ENCODE results near the gene PHACTR4. TPM values are rescaled to one million over a fixed set of nuclear protein-coding genes. Genes with fewer than 3 reads are reported as not detected.

PHACTR4 gene
- total RNA-seq, 2 donors from 2014 or later: 49.9 to 65.0 TPM

DNA sequence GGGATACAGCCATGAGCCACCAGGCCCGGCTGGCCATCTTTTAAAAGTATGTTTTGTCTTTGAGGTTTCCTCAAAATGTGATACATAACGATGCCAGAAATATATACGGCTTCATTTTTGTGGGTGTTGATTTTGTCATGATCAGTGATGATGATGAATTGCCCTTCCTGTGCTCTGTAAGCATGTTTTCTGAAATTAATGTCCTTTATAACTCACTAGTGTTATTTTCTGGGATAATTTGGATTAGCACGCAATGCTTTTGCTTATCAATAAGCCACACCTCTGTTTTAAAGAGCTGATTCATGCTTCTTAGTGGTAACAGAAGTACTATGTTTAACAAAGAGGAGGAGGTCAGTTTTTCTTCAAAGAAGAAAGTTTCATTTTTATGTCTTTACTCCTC lies 25.6 kb downstream of the PHACTR4 start:
- peaks cover 26% of the 10 kb centered on the region for H3K36me3 Mint-ChIP-seq (ENCODE audit: low read depth)
- peaks cover 10% of the 10 kb centered on the region for H3K4me1 Mint-ChIP-seq
- Histone ChIP-seq H3K36me3 (ENCODE audit: control insufficient read depth, insufficient read depth, low read length) (peaks cover 12% of the 10 kb centered on the region), H3K9ac (ENCODE audit: extremely low read depth, low read length, poor library complexity, severe bottlenecking) (no peak overlapping the region), H3K9me3 (ENCODE audit: control insufficient read depth, low read length) (no peaks in the 10 kb centered on the region), H3K4me1 (ENCODE audit: control insufficient read depth, insufficient read depth, low read length) (no peaks in the 10 kb centered on the region), H3K4me3 (ENCODE audit: low read length) (no peak overlapping the region), H3K27me3 (ENCODE audit: control insufficient read depth, insufficient read depth, low read length, poor library complexity, severe bottlenecking) (no peaks in the 10 kb centered on the region), H3K27ac (ENCODE audit: low read depth, low read length) (no peak overlapping the region)
- DNase-seq: no peak
- no peaks in the 10 kb centered on the region for H3K27me3 Mint-ChIP-seq (ENCODE audit: insufficient read depth)
- no peaks in the 10 kb centered on the region for H3K9me3 Mint-ChIP-seq
- TF ChIP-seq, protein P1, sequence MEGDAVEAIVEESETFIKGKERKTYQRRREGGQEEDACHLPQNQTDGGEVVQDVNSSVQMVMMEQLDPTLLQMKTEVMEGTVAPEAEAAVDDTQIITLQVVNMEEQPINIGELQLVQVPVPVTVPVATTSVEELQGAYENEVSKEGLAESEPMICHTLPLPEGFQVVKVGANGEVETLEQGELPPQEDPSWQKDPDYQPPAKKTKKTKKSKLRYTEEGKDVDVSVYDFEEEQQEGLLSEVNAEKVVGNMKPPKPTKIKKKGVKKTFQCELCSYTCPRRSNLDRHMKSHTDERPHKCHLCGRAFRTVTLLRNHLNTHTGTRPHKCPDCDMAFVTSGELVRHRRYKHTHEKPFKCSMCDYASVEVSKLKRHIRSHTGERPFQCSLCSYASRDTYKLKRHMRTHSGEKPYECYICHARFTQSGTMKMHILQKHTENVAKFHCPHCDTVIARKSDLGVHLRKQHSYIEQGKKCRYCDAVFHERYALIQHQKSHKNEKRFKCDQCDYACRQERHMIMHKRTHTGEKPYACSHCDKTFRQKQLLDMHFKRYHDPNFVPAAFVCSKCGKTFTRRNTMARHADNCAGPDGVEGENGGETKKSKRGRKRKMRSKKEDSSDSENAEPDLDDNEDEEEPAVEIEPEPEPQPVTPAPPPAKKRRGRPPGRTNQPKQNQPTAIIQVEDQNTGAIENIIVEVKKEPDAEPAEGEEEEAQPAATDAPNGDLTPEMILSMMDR (conservative IDR thresholded peaks at IDR 0.05): no peak
- WGBS, 2 experiments (ENCODE audit: insufficient coverage in 1 of 2, insufficient read length in 1 of 2): 97 to 100% methylated on average over 2 to 4 of the region's 4 CpGs
- H3K27ac Mint-ChIP-seq: no peak overlapping the region
- H3K4me3 Mint-ChIP-seq: no peak overlapping the region

DNA sequence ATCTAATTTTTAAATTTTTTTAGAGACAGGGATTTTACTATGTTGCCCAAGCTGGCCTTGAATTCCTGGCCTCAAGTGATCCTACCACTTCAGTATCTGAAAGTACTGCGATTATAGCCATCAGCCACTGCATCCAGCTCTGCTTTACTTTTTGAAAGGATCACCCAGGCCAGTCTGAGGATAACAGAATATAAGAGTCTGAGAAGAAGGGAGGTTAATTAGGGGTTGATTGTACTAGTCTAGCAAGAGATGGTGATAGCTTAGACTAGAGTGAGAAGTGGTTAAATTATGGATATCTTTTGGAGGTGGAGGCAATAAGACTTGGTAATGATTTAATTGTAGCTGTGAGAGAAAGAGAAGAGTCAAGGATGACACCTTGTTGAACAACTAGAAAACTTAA lies 32.2 kb downstream of the PHACTR4 start:
- Histone ChIP-seq H3K9me3 (ENCODE audit: control insufficient read depth, low read length) (no peaks in the 10 kb centered on the region), H3K27ac (ENCODE audit: low read depth, low read length) (no peak overlapping the region), H3K4me3 (ENCODE audit: low read length) (no peak overlapping the region), H3K27me3 (ENCODE audit: control insufficient read depth, insufficient read depth, low read length, poor library complexity, severe bottlenecking) (no peaks in the 10 kb centered on the region), H3K4me1 (ENCODE audit: control insufficient read depth, insufficient read depth, low read length) (peaks cover 2% of the 10 kb centered on the region), H3K9ac (ENCODE audit: extremely low read depth, low read length, poor library complexity, severe bottlenecking) (no peak overlapping the region), H3K36me3 (ENCODE audit: control insufficient read depth, insufficient read depth, low read length) (peaks cover 7% of the 10 kb centered on the region)
- peak overlapping the region; percentile 46 for H3K27ac Mint-ChIP-seq
- 88 to 94% methylated on average over 1 of the region's 1 CpG for WGBS, 2 experiments (ENCODE audit: insufficient coverage in 1 of 2, insufficient read length in 1 of 2)
- H3K36me3 Mint-ChIP-seq (ENCODE audit: low read depth): peaks cover 19% of the 10 kb centered on the region
- peaks cover 17% of the 10 kb centered on the region for H3K4me1 Mint-ChIP-seq
- no peaks in the 10 kb centered on the region for H3K9me3 Mint-ChIP-seq
- H3K4me3 Mint-ChIP-seq: no peak overlapping the region
- DNase-seq: no peak
- H3K27me3 Mint-ChIP-seq (ENCODE audit: insufficient read depth): no peaks in the 10 kb centered on the region
- TF ChIP-seq, protein P1 (conservative IDR thresholded peaks at IDR 0.05): no peak

DNA sequence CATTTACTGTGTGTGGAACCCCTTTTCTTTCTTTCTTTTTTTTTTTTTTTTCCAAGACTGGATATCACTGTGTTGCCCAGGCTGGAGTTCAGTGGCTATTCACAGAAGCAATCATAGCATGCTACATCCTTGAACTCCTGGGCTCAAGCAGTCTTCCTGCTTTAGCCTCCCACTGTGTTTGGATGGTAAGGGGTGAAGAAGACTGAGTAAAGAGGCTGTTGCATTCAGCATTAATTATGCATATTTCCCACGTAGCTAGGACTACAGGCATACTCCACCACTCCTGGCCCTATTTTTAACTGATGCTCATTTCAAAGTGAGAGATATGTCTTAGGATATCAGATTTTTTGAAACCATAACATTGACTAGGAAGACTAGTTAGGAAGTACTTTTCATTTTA lies 39.5 kb downstream of the PHACTR4 start:
- 77% methylated on average over 1 of the region's 1 CpG; no CpG with 5 or more reads in 1 of the 2 experiments for WGBS, 2 experiments (ENCODE audit: insufficient coverage in 1 of 2, insufficient read length in 1 of 2)
- Histone ChIP-seq H3K9ac (ENCODE audit: extremely low read depth, low read length, poor library complexity, severe bottlenecking) (no peak overlapping the region), H3K9me3 (ENCODE audit: control insufficient read depth, low read length) (no peaks in the 10 kb centered on the region), H3K27ac (ENCODE audit: low read depth, low read length) (peak overlapping the region; percentile 56), H3K4me1 (ENCODE audit: control insufficient read depth, insufficient read depth, low read length) (no peaks in the 10 kb centered on the region), H3K36me3 (ENCODE audit: control insufficient read depth, insufficient read depth, low read length) (peaks cover 16% of the 10 kb centered on the region), H3K4me3 (ENCODE audit: low read length) (no peak overlapping the region), H3K27me3 (ENCODE audit: control insufficient read depth, insufficient read depth, low read length, poor library complexity, severe bottlenecking) (no peaks in the 10 kb centered on the region)
- peak overlapping the region; percentile 62 for H3K27ac Mint-ChIP-seq
- H3K36me3 Mint-ChIP-seq (ENCODE audit: low read depth): peaks cover 9% of the 10 kb centered on the region
- H3K4me3 Mint-ChIP-seq: no peak overlapping the region
- H3K4me1 Mint-ChIP-seq: no peaks in the 10 kb centered on the region
- DNase-seq: no peak
- TF ChIP-seq, protein P1 (conservative IDR thresholded peaks at IDR 0.05): no peak
- no peaks in the 10 kb centered on the region for H3K27me3 Mint-ChIP-seq (ENCODE audit: insufficient read depth)
- H3K9me3 Mint-ChIP-seq: no peaks in the 10 kb centered on the region

Data from endodermal cell (in vitro differentiated cells).